Measurements from ENCODE around the gene CLRN2.

- TF ChIP-seq CTCF (conservative IDR thresholded peaks at IDR 0.05 in 1 of 2, IDR thresholded peaks at IDR 0.05 in 1 of 2; ENCODE audit: extremely low read depth in 1 of 2, insufficient read depth in 1 of 2, low read depth in 1 of 2, low read length in 2 of 2) (no peak), EZH2 (IDR thresholded peaks at IDR 0.05; ENCODE audit: borderline replicate concordance, low read length) (no peak)
These were observed 50.9 kb downstream of the CLRN2 start for GRCh38 chr4:17565846-17566245.

Data from mammary epithelial cell (primary cell).